Epithelial cell of esophagus (primary cell): ENCODE data around the gene ADAMTS17.

Experiments used
- DNase-seq: peaks from one replicate; pipeline ENCODE4 v3.0.0; 2010; ENCODE audit warnings: low read depth
- H3K4me3 ChIP-seq: 2 replicates; pipeline ENCODE4 v1.5.1; 2011; ENCODE audit warnings: mild to moderate bottlenecking, low read length, control low read depth
- CTCF ChIP-seq: IDR thresholded peaks from 2 replicates; pipeline ENCODE4 v1.5.1; 2011; ENCODE audit warnings: low read depth, mild to moderate bottlenecking, low read length, control low read depth, inconsistent platforms; ENCODE audit not compliant: insufficient read depth; ENCODE audit errors: missing control alignments

Gene ADAMTS17

GRCh38 chr15:99958426-99959097, 383.2 kb downstream of the ADAMTS17 start:
- TF ChIP-seq CTCF = no peak
- H3K4me3 ChIP-seq = no peak overlapping the region
- DNase-seq = no peak

DNA sequence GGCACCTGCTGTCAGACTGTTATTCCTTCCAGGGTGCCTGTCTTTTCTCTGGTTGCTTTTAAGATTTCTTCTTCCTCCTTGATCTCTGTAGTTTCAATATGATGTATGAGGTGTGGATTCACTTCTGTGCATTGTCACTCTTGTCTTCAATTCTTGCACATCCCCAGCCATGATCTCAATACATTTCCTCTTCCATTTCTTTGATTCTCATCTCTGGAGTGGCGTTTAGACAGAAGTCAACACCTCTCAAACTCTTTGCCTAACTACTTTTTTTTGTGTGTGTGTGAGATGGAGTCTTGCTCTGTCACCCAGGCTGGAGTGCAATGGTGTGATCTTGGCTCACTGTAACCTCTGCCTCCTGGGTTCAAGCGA, 384.1 kb downstream of the ADAMTS17 start:
- TF ChIP-seq CTCF = no peak
- H3K4me3 ChIP-seq = no peak overlapping the region
- no peak for DNase-seq

- no peak for DNase-seq
- H3K4me3 ChIP-seq = no peak overlapping the region
- no peak for TF ChIP-seq CTCF
Measured at GRCh38 chr15:99956820-99957641, 384.7 kb downstream of the ADAMTS17 start.

DNA sequence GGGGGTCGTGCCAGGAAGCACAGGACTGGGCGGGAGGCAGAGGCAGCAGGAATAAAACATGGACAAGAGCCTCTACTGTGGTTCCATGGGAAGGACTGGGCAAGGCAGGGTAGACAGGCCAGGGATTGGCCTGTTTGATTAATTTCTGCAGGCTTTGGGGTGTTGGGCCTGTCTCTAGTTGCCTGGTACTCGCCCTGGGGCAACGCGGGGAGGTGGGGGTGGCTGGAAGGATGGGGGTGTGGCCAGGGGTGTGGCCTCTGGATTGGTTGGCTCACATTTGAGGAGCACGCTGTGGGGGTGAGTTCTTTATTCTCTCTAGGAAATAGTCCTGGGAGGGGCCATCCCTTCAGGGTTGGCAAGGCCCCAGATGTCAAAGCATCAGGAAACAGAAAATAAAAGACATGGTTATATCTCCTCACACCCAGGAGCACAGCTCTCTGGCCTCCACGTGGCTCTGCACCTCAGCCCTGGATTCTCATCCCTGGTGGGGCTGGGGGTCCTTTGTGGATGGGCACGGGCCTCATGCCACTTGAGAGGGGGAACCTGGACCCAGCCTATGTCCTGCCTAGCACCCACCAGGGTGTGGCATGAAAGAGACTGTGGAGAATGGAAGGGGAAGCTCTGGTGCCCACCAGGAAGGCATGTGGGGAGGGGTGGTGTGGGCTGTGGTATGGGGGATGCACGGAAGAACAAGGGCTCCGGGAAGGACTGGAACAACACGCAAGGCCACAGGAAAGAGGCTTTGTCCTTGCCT, 385.6 kb downstream of the ADAMTS17 start:
- H3K4me3 ChIP-seq = no peak overlapping the region
- peak; percentile 32 for DNase-seq
- no peak for TF ChIP-seq CTCF

DNA sequence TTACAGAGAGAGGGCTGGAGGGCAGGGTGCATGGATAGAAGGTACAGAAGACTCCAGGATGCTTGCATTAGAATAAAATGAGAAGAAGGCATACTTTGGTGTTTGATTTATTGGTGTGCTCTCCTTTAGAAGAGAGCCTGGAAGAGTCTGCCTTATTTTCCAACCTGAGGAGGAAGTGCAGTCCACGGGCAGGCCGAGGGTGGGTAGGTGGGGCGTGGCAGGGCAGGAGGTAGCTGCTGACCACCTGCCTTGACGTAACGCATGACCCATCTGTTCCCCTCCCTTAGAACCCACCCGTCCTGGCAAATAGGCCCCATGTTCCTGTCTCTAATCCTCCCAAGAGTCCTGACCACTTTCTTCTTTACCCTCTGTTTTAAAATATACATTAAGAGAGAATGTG, 386.2 kb downstream of the ADAMTS17 start:
- no peak for DNase-seq
- no peak for TF ChIP-seq CTCF
- H3K4me3 ChIP-seq = no peak overlapping the region

GRCh38 chr15:99955181-99955525, 386.6 kb downstream of the ADAMTS17 start:
- TF ChIP-seq CTCF = no peak
- no peak overlapping the region for H3K4me3 ChIP-seq
- DNase-seq = no peak
